GM12875 (cell line): ENCODE data around the gene EYA2.

Source experiments
- H3K4me3 ChIP-seq: one replicate; pipeline ENCODE4 v1.5.1; 2011; ENCODE audit warnings: low read depth, low read length, control low read depth
- CTCF ChIP-seq: IDR thresholded peaks from 2 replicates; pipeline ENCODE4 v1.5.1; 2011; ENCODE audit warnings: low read depth, mild to moderate bottlenecking, control low read depth, inconsistent platforms, low read length, moderate library complexity, borderline replicate concordance; ENCODE audit not compliant: insufficient read depth

The EYA2 gene

GRCh38 chr20:46901638-46902037 lies 7.0 kb downstream of the EYA2 start:
- no peak overlapping the region for H3K4me3 ChIP-seq
- no peak for TF ChIP-seq CTCF

- TF ChIP-seq CTCF = no peak
Measured at GRCh38 chr20:46903256-46903655, 8.6 kb downstream of the EYA2 start.

GRCh38 chr20:46903937-46904336 lies 9.3 kb downstream of the EYA2 start:
- no peak overlapping the region for H3K4me3 ChIP-seq
- TF ChIP-seq CTCF = no peak

More at GRCh38 chr20:46903256-46903655, 8.6 kb downstream of the EYA2 start:
- no peak overlapping the region for H3K4me3 ChIP-seq

GRCh38 chr20:46905364-46906125 lies 10.9 kb downstream of the EYA2 start:
- TF ChIP-seq CTCF = no peak
- H3K4me3 ChIP-seq = no peak overlapping the region

GRCh38 chr20:46913329-46914044 lies 18.8 kb downstream of the EYA2 start:
- TF ChIP-seq CTCF = no peak
- no peak overlapping the region for H3K4me3 ChIP-seq

- H3K4me3 ChIP-seq = no peak overlapping the region
- no peak for TF ChIP-seq CTCF
Measured at GRCh38 chr20:46914789-46915379, 20.2 kb downstream of the EYA2 start.
